ENCODE measurements around the gene NR5A2.
"Not testable (repeated sequence)": the region's sequence is repeated elsewhere in the genome, so short reads cannot be mapped to it uniquely, and the experiment has no call there.

Gene NR5A2

GRCh38 chr1:200166411-200166810 lies 138.9 kb downstream of the NR5A2 start:
- DNase-seq = no peak

GRCh38 chr1:200168926-200169325 lies 141.4 kb downstream of the NR5A2 start:
- no peak for DNase-seq

- no peak for DNase-seq
Measured at GRCh38 chr1:200172311-200172710, 144.8 kb downstream of the NR5A2 start.

GRCh38 chr1:200173097-200173618 lies 145.6 kb downstream of the NR5A2 start:
- DNase-seq = no peak

GRCh38 chr1:200174525-200175295 lies 147.2 kb downstream of the NR5A2 start:
- no peak for DNase-seq

- no peak for DNase-seq
Measured at GRCh38 chr1:200176181-200176580, 148.7 kb downstream of the NR5A2 start.

- no peak for DNase-seq
Measured at GRCh38 chr1:200176798-200177197, 149.3 kb downstream of the NR5A2 start.

- no peak for DNase-seq
Measured at GRCh38 chr1:200178340-200178739, 150.8 kb downstream of the NR5A2 start.

GRCh38 chr1:200179126-200179780 lies 151.7 kb downstream of the NR5A2 start:
- no peak for DNase-seq

- no peak for DNase-seq
Measured at GRCh38 chr1:200179781-200180160, 152.3 kb downstream of the NR5A2 start.

GRCh38 chr1:200180821-200181220 lies 153.3 kb downstream of the NR5A2 start:
- no peak for DNase-seq

- DNase-seq = no peak
Measured at GRCh38 chr1:200181861-200182260, 154.4 kb downstream of the NR5A2 start.

- DNase-seq = no peak
Measured at GRCh38 chr1:200182701-200183100, 155.2 kb downstream of the NR5A2 start.

- DNase-seq = no peak
Measured at GRCh38 chr1:200183637-200184036, 156.1 kb downstream of the NR5A2 start.

GRCh38 chr1:200184196-200184595 lies 156.7 kb downstream of the NR5A2 start:
- DNase-seq = peak; percentile 59

- not testable (repeated sequence) for DNase-seq
Measured at GRCh38 chr1:200185191-200185590, 157.7 kb downstream of the NR5A2 start.

- not testable (repeated sequence) for DNase-seq
Measured at GRCh38 chr1:200187332-200187731, 159.8 kb downstream of the NR5A2 start.

- no peak for DNase-seq
Measured at GRCh38 chr1:200191993-200192392, 164.5 kb downstream of the NR5A2 start.

- DNase-seq = no peak
Measured at GRCh38 chr1:200194477-200194876, 167.0 kb downstream of the NR5A2 start.

GRCh38 chr1:200198236-200198635 lies 170.7 kb downstream of the NR5A2 start:
- no peak for DNase-seq

- DNase-seq = no peak
Measured at GRCh38 chr1:200205216-200205995, 177.9 kb downstream of the NR5A2 start.

GRCh38 chr1:200206340-200206739 lies 178.8 kb downstream of the NR5A2 start:
- no peak for DNase-seq

- no peak for DNase-seq
Measured at GRCh38 chr1:200206761-200207160, 179.3 kb downstream of the NR5A2 start.
